CD14-positive monocyte (primary cell): ENCODE data around the gene HAUS6. TPM values are rescaled to one million over a fixed set of nuclear protein-coding genes. Genes with fewer than 3 reads are reported as not detected.

ENCODE experiments used
- DNase-seq, 3 donors: peaks; one replicate each; pipeline ENCODE4 v3.0.0-alpha.2; 2011 to 2022
- H2AFZ ChIP-seq: 2 replicates; pipeline ENCODE4 v1.6.0; 2012; ENCODE audit warnings: mild to moderate bottlenecking, low read depth, low read length, inconsistent platforms; ENCODE audit not compliant: insufficient read depth, poor library complexity, severe bottlenecking
- H3K27ac ChIP-seq, 2 donors: 1 replicate in 1 of 2; 2 replicates in 1 of 2; pipeline ENCODE4 v1.5.1; 2012 to 2013; ENCODE audit warnings: low read length in 2 of 2, control low read depth in 1 of 2, inconsistent platforms in 1 of 2, low read depth in 1 of 2, mild to moderate bottlenecking in 1 of 2
- H3K27me3 ChIP-seq, 2 donors: one replicate each; pipeline versions ENCODE4 v1.6.0 to v1.6.1; 2011 to 2013; ENCODE audit warnings: low read length in 2 of 2; ENCODE audit not compliant: control insufficient read depth in 2 of 2, insufficient read depth in 2 of 2
- H3K36me3 ChIP-seq, 2 donors: replicated peaks in 1 of 2; 1 replicate in 1 of 2; 2 replicates in 1 of 2; pipeline versions ENCODE4 v1.5.1 to v1.6.1; 2012 to 2013; ENCODE audit warnings: low read length in 2 of 2, control low read depth in 1 of 2, inconsistent platforms in 1 of 2, mild to moderate bottlenecking in 1 of 2; ENCODE audit not compliant: insufficient read depth in 2 of 2, control insufficient read depth in 1 of 2
- H3K4me1 ChIP-seq, 2 donors: 1 replicate in 1 of 2; 2 replicates in 1 of 2; pipeline versions ENCODE4 v1.5.1 to v1.6.1; 2012 to 2013; ENCODE audit warnings: low read length in 2 of 2, control low read depth in 1 of 2, inconsistent platforms in 1 of 2, mild to moderate bottlenecking in 1 of 2, moderate library complexity in 1 of 2; ENCODE audit not compliant: insufficient read depth in 2 of 2, control insufficient read depth in 1 of 2
- H3K4me2 ChIP-seq: replicated peaks from 2 replicates; pipeline ENCODE3; 2012; ENCODE audit warnings: low read length, moderate library complexity, mild to moderate bottlenecking; ENCODE audit not compliant: poor library complexity, severe bottlenecking; ENCODE audit errors: extremely low read depth
- H3K4me3 ChIP-seq, 3 experiments: fragments of 200-600 bp in 1 of 3; sonication (generic) in 1 of 3; replicated peaks in 1 of 3; 1 replicate in 2 of 3; 2 replicates in 1 of 3; pipeline ENCODE4 v1.5.1; 2011 to 2013; ENCODE audit warnings: low read length in 3 of 3, mild to moderate bottlenecking in 3 of 3, control low read depth in 2 of 3, low read depth in 2 of 3, inconsistent platforms in 1 of 3, moderate library complexity in 1 of 3
- H3K79me2 ChIP-seq: 2 replicates; pipeline ENCODE4 v1.6.0; 2012; ENCODE audit warnings: mild to moderate bottlenecking, control low read depth, inconsistent platforms, low read length, moderate library complexity; ENCODE audit not compliant: insufficient read depth
- H3K9ac ChIP-seq: 2 replicates; pipeline ENCODE4 v1.6.0; 2017; ENCODE audit warnings: low read length, mild to moderate bottlenecking; ENCODE audit not compliant: insufficient read depth, poor library complexity, severe bottlenecking
- H3K9me3 ChIP-seq, 2 donors: replicated peaks in 1 of 2; 1 replicate in 1 of 2; 2 replicates in 1 of 2; pipeline versions ENCODE4 v1.5.1 to v1.6.1; 2012 to 2013; ENCODE audit warnings: low read length in 2 of 2, control low read depth in 1 of 2; ENCODE audit not compliant: control insufficient read depth in 1 of 2, insufficient read depth in 1 of 2
- H4K20me1 ChIP-seq: 2 replicates; pipeline ENCODE4 v1.6.0; 2012; ENCODE audit warnings: mild to moderate bottlenecking, low read length, control low read depth, moderate library complexity; ENCODE audit not compliant: insufficient read depth
- H3K27ac Mint-ChIP-seq, 7 donors: one replicate each; pipeline ENCODE4 v1.8.0; 2020; ENCODE audit warnings: mild to moderate bottlenecking in 7 of 7, mixed read lengths in 7 of 7, moderate library complexity in 6 of 7, inconsistent platforms in 2 of 7
- H3K27me3 Mint-ChIP-seq, 3 donors: one replicate each; pipeline ENCODE4 v1.8.0; 2021 to 2022; ENCODE audit warnings: low read depth in 3 of 3, mild to moderate bottlenecking in 3 of 3, mixed read lengths in 3 of 3, moderate library complexity in 3 of 3, inconsistent platforms in 1 of 3
- H3K36me3 Mint-ChIP-seq, 2 donors: one replicate each; pipeline ENCODE4 v1.8.0; 2020; ENCODE audit warnings: mixed read lengths in 2 of 2, inconsistent platforms in 1 of 2, mild to moderate bottlenecking in 1 of 2
- H3K4me1 Mint-ChIP-seq: one replicate; pipeline ENCODE4 v1.8.0; 2020; ENCODE audit warnings: mild to moderate bottlenecking, mixed read lengths
- H3K4me3 Mint-ChIP-seq, 2 donors: one replicate each; pipeline ENCODE4 v1.8.0; 2020; ENCODE audit warnings: mild to moderate bottlenecking in 2 of 2, mixed read lengths in 2 of 2, moderate library complexity in 1 of 2
- H3K9me3 Mint-ChIP-seq, 7 donors: one replicate each; pipeline ENCODE4 v1.8.0; 2020 to 2022; ENCODE audit warnings: mixed read lengths in 7 of 7, mild to moderate bottlenecking in 6 of 7, moderate library complexity in 6 of 7, inconsistent platforms in 2 of 7
- WGBS: methylation state at CpG from one replicate; pipeline ENCODE4 v1.1.5; 2013; ENCODE audit warnings: missing lambda C conversion rate; ENCODE audit not compliant: insufficient coverage; 5-methylcytosine and 5-hydroxymethylcytosine counted together
- intact Hi-C, 2 donors: fragments of 100-400 bp; cut with micrococcal nuclease; formaldehyde crosslinking; loops; one replicate each; pipeline versions ENCODE4 v1.15.0 to v1.15.1; 2023
- polyA plus RNA-seq, 3 donors: library from polyadenylated mRNA; depleted of rRNA in 1 of 3; unstranded in 2 of 3; stranded (reverse) in 1 of 3; fragments of 300-500 nt in 2 of 3; fragments of >200 nt in 1 of 3; fragmentation: Illumina TruSeq in 2 of 3; gene quantifications; 1 replicate in 2 of 3; 2 replicates in 1 of 3; pipeline ENCODE4 v1.2.3, GENCODE V29; 2012 to 2021
- TF ChIP-seq, protein P1 (sequence below): fragments of 200-600 bp; IDR thresholded peaks from one replicate; pipeline ENCODE4 v1.8.0; 2022; ENCODE audit warnings: antibody characterized with exemption, mild to moderate bottlenecking

HAUS6 gene
- polyA plus RNA-seq, 3 donors: 1.3 to 4.1 (median 2.3) TPM

DNA sequence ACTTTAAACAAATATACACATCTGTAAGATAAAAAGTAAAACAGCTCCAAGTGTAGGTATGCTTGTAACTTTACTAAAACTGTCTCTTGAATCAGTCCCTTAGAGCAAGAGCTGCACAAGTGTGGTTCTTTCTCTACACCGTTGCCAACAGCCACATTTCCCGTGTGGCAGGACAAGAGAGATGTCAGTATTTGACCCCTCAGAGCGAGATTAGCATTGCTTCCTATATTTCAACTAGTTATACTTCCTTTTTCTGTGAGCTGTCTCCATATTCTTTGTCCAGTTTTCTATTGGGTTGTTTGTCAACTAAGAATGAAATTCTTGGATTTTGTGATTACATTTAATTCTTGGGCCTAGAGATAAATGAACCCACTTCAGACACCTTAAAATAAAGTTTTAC, 16.5 kb upstream of the HAUS6 start:
- H3K4me3 ChIP-seq: peak overlapping the region in 1 of 3 experiments; percentile 41
- intact Hi-C loops: no loop called here
- H3K27me3 ChIP-seq: no peaks in the 10 kb centered on the region
- peaks cover 63 to 85% of the 10 kb centered on the region in 2 donors for H3K36me3 ChIP-seq
- TF ChIP-seq, protein P1, sequence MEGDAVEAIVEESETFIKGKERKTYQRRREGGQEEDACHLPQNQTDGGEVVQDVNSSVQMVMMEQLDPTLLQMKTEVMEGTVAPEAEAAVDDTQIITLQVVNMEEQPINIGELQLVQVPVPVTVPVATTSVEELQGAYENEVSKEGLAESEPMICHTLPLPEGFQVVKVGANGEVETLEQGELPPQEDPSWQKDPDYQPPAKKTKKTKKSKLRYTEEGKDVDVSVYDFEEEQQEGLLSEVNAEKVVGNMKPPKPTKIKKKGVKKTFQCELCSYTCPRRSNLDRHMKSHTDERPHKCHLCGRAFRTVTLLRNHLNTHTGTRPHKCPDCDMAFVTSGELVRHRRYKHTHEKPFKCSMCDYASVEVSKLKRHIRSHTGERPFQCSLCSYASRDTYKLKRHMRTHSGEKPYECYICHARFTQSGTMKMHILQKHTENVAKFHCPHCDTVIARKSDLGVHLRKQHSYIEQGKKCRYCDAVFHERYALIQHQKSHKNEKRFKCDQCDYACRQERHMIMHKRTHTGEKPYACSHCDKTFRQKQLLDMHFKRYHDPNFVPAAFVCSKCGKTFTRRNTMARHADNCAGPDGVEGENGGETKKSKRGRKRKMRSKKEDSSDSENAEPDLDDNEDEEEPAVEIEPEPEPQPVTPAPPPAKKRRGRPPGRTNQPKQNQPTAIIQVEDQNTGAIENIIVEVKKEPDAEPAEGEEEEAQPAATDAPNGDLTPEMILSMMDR: no peak
- no CpG with 5 or more reads among the region's 3 CpGs for WGBS
- Mint-ChIP-seq H3K4me3 (peak overlapping the region in 1 of 2 donors; percentile 48), H3K9me3 (no peaks in the 10 kb centered on the region), H3K27ac (peak overlapping the region; percentile 66 to 93 (median 88)), H3K4me1 (peaks cover 46% of the 10 kb centered on the region), H3K36me3 (peaks cover 82 to 91% of the 10 kb centered on the region in 2 donors), H3K27me3 (no peaks in the 10 kb centered on the region)
- H3K9me3 ChIP-seq: no peaks in the 10 kb centered on the region
- peak in 2 of 3 donors; percentile 42 to 50 for DNase-seq
- H3K4me2 ChIP-seq: peak overlapping the region; percentile 53
- no peak overlapping the region for H3K9ac ChIP-seq
- no peaks in the 10 kb centered on the region for H4K20me1 ChIP-seq
- H2AFZ ChIP-seq: no peak overlapping the region
- H3K4me1 ChIP-seq: peaks cover 35 to 48% of the 10 kb centered on the region in 2 donors
- peak overlapping the region; percentile 21 to 57 for H3K27ac ChIP-seq
- no peaks in the 10 kb centered on the region for H3K79me2 ChIP-seq

DNA sequence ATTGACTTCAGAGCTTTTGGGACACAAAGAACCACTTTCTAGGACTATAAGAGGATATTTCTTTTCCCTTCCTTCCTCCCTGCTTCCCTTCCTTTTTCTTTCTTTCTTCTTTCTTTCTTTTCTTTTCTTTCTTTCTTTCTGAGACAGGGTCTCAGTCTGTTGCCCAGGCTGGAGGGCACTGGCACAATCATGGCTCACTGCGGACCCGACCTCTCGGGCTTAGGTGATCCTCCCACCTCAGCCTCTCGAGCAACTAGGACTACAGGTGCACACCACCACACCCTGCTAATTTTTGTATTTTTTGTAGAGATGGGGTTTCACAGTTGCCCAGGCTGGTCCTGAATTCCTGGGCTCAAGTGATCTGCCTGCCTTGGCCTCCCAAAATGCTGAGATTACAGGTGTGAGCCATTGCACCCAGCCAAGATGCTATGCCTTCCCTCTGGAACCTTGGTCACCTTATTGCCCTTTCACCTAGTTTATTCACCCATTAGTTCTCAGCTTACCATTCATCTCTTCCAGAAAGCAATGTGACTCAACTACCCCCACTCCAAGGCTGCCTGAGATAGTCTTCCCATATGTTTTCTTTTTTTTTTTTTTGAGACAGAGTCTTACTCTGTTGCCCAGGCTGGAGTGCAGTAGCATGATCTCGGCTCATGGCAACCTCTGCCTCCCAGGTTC, 14.5 kb upstream of the HAUS6 start:
- no peaks in the 10 kb centered on the region for H3K9me3 ChIP-seq
- no peaks in the 10 kb centered on the region for H3K27me3 ChIP-seq
- peaks cover 53 to 73% of the 10 kb centered on the region in 2 donors for H3K36me3 ChIP-seq
- no peak overlapping the region for H2AFZ ChIP-seq
- H3K27ac ChIP-seq: no peak overlapping the region
- H4K20me1 ChIP-seq: no peaks in the 10 kb centered on the region
- H3K4me3 ChIP-seq: no peak overlapping the region
- H3K27me3 Mint-ChIP-seq: no peaks in the 10 kb centered on the region
- H3K4me3 Mint-ChIP-seq: no peak overlapping the region
- intact Hi-C loops: no loop called here
- H3K4me1 ChIP-seq: peaks cover 30 to 48% of the 10 kb centered on the region in 2 donors
- no peak overlapping the region for H3K9ac ChIP-seq
- H3K27ac Mint-ChIP-seq: peak overlapping the region in 3 of 7 donors; percentile 5 to 40 (median 11)
- no peak for DNase-seq
- H3K4me1 Mint-ChIP-seq: peaks cover 37% of the 10 kb centered on the region
- no peaks in the 10 kb centered on the region for H3K9me3 Mint-ChIP-seq
- WGBS: no CpG with 5 or more reads among the region's 5 CpGs
- TF ChIP-seq, protein P1: no peak
- H3K4me2 ChIP-seq: no peak overlapping the region
- H3K36me3 Mint-ChIP-seq: peaks cover 73 to 90% of the 10 kb centered on the region in 2 donors
- H3K79me2 ChIP-seq: no peaks in the 10 kb centered on the region
